Thyroid gland (tissue), 4 donors: Measurements from ENCODE around the gene NOPCHAP1. TPM values are rescaled to one million over a fixed set of nuclear protein-coding genes. Genes with fewer than 3 reads are reported as not detected.

ENCODE experiments used
- DNase-seq, 2 donors: peaks; one replicate each; pipeline ENCODE4 v3.0.0-alpha.2; 2019
- H3K27ac ChIP-seq, 3 donors: fragments of 200-600 bp; sonication (generic); 1 replicate in 2 of 3; 2 replicates in 1 of 3; pipeline ENCODE4 v1.5.1; 2016 to 2019; ENCODE audit warnings: mild to moderate bottlenecking in 1 of 3, moderate library complexity in 1 of 3
- H3K27me3 ChIP-seq: fragments of 200-600 bp; sonication (generic); one replicate; pipeline ENCODE4 v1.5.1; 2019
- H3K36me3 ChIP-seq, 2 donors: fragments of 200-600 bp; sonication (generic); one replicate each; pipeline ENCODE4 v1.5.1; 2016 to 2019
- H3K4me1 ChIP-seq, 2 donors: fragments of 200-600 bp; sonication (generic); one replicate each; pipeline ENCODE4 v1.5.1; 2017 to 2019
- H3K4me3 ChIP-seq, 3 donors: fragments of 200-600 bp; sonication (generic); replicated peaks in 1 of 3; 1 replicate in 2 of 3; 2 replicates in 1 of 3; pipeline ENCODE4 v1.5.1; 2016; ENCODE audit warnings: mild to moderate bottlenecking in 1 of 3
- H3K9me3 ChIP-seq: fragments of 200-600 bp; sonication (generic); one replicate; pipeline ENCODE4 v1.5.1; 2017
- POLR2A ChIP-seq, 2 donors: fragments of 450-650 bp; IDR thresholded peaks; one replicate each; pipeline ENCODE4 v1.6.1; 2017; ENCODE audit warnings: antibody characterized with exemption in 2 of 2, mild to moderate bottlenecking in 2 of 2, moderate library complexity in 1 of 2
- WGBS, 2 donors: methylation state at CpG; one replicate each; pipeline ENCODE4 v1.1.5; 2017; 5-methylcytosine and 5-hydroxymethylcytosine counted together
- intact Hi-C: fragments of 100-400 bp; cut with DNase I; formaldehyde crosslinking; loops from one replicate; pipeline ENCODE4 v1.15.1; 2023
- total RNA-seq, 4 donors: library from RNA; depleted of rRNA; stranded (reverse); fragments of >200 nt; gene quantifications; one replicate each; pipeline ENCODE4 v1.2.3, GENCODE V29; 2016
- TF ChIP-seq, protein P1 (sequence below), 6 experiments: fragments of 200-600 bp in 3 of 6; fragments of 450-650 bp in 3 of 6; sonication (generic) in 3 of 6; IDR thresholded peaks; one replicate each; pipeline ENCODE4 v1.5.1; 2016 to 2019; ENCODE audit warnings: antibody characterized with exemption in 6 of 6, mild to moderate bottlenecking in 2 of 6, inconsistent platforms in 1 of 6, moderate library complexity in 1 of 6

Gene NOPCHAP1
- total RNA-seq, 4 donors from 2014 or later, result 6.2 to 13.9 (median 10.6) TPM

DNA sequence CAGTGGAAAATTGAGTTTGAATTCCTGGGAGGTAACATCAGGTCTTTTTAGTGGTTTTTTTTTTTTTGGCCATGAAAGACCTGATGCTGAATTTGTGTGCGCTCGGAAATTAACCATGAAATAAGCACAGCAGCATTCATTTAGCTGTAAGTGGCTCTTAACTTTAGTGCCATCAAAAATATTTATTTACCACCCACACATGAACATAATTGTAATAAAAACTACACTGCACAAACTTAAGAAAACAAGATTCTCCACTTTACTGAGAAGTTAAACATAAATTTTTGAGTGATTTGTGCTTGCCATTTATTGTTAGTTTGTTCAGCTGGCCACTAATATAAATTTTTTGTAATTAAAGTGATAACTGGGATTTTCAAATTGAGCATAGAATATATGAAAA lies 30.4 kb upstream of the NOPCHAP1 start:
- Histone ChIP-seq H3K4me1 (peaks cover 36 to 46% of the 10 kb centered on the region in 2 donors), H3K36me3 (no peaks in the 10 kb centered on the region), H3K27me3 (no peaks in the 10 kb centered on the region), H3K4me3 (no peak overlapping the region), H3K27ac (peak overlapping the region in 2 of 3 donors; percentile 17 to 22), H3K9me3 (no peaks in the 10 kb centered on the region)
- WGBS, 2 donors, result 70 to 86% methylated on average over 2 of the region's 2 CpGs
- DNase-seq, result no peak
- intact Hi-C loops, result no loop called here
- TF ChIP-seq POLR2A (IDR thresholded peaks at IDR 0.05), result no peak
- TF ChIP-seq, protein P1, sequence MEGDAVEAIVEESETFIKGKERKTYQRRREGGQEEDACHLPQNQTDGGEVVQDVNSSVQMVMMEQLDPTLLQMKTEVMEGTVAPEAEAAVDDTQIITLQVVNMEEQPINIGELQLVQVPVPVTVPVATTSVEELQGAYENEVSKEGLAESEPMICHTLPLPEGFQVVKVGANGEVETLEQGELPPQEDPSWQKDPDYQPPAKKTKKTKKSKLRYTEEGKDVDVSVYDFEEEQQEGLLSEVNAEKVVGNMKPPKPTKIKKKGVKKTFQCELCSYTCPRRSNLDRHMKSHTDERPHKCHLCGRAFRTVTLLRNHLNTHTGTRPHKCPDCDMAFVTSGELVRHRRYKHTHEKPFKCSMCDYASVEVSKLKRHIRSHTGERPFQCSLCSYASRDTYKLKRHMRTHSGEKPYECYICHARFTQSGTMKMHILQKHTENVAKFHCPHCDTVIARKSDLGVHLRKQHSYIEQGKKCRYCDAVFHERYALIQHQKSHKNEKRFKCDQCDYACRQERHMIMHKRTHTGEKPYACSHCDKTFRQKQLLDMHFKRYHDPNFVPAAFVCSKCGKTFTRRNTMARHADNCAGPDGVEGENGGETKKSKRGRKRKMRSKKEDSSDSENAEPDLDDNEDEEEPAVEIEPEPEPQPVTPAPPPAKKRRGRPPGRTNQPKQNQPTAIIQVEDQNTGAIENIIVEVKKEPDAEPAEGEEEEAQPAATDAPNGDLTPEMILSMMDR (IDR thresholded peaks at IDR 0.05), result no peak

DNA sequence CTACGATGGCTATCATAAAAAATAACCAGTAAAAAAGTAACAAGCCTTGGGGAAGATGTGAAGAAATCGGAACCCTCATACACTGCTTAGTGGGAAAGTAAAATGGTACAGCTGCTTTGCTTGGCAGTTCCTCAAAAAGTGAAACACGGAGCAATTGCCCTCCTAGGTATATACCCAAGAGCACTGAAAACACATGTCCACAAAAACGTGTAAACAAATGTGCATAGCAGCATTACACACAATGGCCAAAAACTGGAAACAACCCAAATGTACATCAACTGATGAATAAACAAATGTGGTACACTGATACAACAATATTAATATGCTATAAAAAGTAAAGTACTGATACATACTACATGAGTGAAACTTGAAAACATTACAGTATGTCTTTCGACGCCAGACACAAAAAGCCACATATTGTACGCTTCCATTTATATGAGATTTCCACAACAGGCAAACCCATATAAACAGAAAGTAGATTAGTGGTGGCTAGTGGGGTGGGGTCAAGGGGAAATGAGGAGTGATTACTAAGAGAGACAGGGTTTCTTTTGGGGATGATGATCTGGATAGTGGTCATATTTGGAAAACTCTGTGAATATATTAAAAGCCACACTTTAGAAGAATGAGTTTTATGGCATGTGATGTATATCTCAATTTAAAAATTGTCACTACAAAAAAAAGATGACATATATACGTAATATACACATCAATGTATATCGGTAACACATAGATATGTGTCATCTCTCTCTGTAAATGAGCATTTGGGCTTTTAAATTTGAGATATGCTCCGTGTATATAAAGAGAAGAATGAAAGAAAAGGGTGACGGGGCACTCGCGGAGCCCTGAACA lies 29.0 kb upstream of the NOPCHAP1 start:
- no peaks in the 10 kb centered on the region for H3K9me3 ChIP-seq
- no peak for DNase-seq
- no peaks in the 10 kb centered on the region for H3K36me3 ChIP-seq
- peak overlapping the region in 2 of 3 donors; percentile 51 to 66 for H3K4me3 ChIP-seq
- intact Hi-C loops, result no loop called here
- no peaks in the 10 kb centered on the region for H3K27me3 ChIP-seq
- H3K4me1 ChIP-seq, result peaks cover 36 to 38% of the 10 kb centered on the region in 2 donors
- TF ChIP-seq POLR2A (IDR thresholded peaks at IDR 0.05), result no peak
- TF ChIP-seq, protein P1 (IDR thresholded peaks at IDR 0.05), result no peak
- WGBS, 2 donors, result 49% methylated on average over 13 of the region's 13 CpGs
- H3K27ac ChIP-seq, result peak overlapping the region; percentile 69 to 87 (median 80)

DNA sequence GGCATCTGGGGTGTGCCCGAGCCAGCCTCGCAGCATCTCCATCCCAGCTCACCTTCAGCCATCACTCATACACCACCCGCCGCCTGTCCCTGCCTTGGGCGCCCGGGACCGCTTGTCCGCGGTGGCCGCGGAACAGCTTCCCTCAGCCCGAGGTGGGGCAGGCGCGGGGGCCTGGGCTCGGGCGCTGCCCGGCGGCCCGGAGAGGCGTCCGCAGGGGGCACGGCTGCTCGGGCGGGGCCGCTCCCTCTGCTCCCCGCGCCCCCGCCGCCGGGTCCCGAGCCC lies 28.5 kb upstream of the NOPCHAP1 start:
- 0 to 1% methylated on average over 2 to 10 of the region's 31 CpGs for WGBS, 2 donors
- no peaks in the 10 kb centered on the region for H3K9me3 ChIP-seq
- no peaks in the 10 kb centered on the region for H3K36me3 ChIP-seq
- peak overlapping the region; percentile 69 to 87 (median 80) for H3K27ac ChIP-seq
- TF ChIP-seq, protein P1 (IDR thresholded peaks at IDR 0.05), result no peak
- TF ChIP-seq POLR2A (IDR thresholded peaks at IDR 0.05), result no peak
- peak overlapping the region; percentile 51 to 69 (median 66) for H3K4me3 ChIP-seq
- H3K27me3 ChIP-seq, result no peaks in the 10 kb centered on the region
- H3K4me1 ChIP-seq, result peaks cover 34 to 37% of the 10 kb centered on the region in 2 donors
- intact Hi-C loops, result no loop called here
- DNase-seq, result no peak

DNA sequence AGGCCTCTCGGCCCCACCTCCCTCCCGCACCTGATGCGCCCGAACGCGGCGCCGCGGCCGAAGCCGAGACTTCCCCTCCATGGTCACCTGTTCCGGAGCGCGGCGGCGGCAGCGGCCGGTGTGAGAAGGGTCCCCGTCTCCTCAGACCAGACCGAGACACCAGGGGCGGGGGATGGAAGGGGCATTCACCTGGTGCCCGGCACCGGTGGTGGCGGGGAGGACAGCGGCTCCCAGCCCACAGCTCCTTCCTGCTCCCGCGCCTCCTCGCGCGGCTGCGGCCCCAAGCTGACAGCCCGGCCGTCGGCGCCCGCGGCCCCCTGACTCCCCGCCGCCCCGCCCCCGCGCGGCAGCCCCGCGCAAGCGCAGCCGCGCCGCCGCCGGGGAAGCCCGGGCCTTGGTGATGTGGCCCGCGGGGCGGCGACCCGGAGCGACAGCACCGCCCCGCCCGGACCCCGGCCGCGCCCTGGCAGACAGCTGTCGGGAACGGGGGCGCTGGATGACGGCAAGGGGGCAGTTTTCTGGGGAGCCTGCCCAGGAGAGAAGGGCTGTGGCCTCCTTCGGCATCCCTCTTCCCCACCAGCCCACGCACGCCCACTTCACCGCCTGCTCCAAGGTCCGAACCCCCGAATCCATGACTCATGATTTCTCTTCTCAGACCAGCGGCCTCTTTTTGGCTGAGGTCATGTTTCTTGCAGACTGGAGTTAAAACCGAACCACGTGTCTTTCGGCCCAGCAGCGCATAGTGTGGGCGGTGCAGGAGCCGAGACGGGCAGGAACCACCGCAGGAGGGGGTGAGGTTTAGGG lies 27.9 kb upstream of the NOPCHAP1 start, which contains the start of gene SLC41A2:
TSS of gene SLC41A2 (minus strand) at position 290 of the 804 bp plus-strand sequence. CDS start 29,763 bp downstream, outside the sequence.
- peak within 1 kb of the TSS; percentile 51 to 69 (median 66) for H3K4me3 ChIP-seq
- 0 to 1% methylated on average over 11 to 23 of the region's 83 CpGs for WGBS, 2 donors
- no peaks in the 10 kb centered on the region for H3K36me3 ChIP-seq
- peak within 1 kb of the TSS; percentile 69 to 87 (median 80) for H3K27ac ChIP-seq
- TF ChIP-seq, protein P1 (IDR thresholded peaks at IDR 0.05), result peak in 3 of 6 experiments; percentile 41 to 51 (median 49)
- peak in 1 of 2 donors; percentile 72 for TF ChIP-seq POLR2A (IDR thresholded peaks at IDR 0.05)
- H3K27me3 ChIP-seq, result no peaks in the 10 kb centered on the region
- H3K9me3 ChIP-seq, result no peaks in the 10 kb centered on the region
- intact Hi-C loops, result no loop called here
- DNase-seq, result peak; percentile 88 to 92
- peaks cover 29 to 35% of the 10 kb centered on the region in 2 donors for H3K4me1 ChIP-seq
